HG03571 (cell line): Measurements from ENCODE around the gene PCSK6.
"Not testable (repeated sequence)": the region's sequence is repeated elsewhere in the genome, so short reads cannot be mapped to it uniquely, and the experiment has no call there.

Experiments used
- ATAC-seq: cut with Tn5 transposase; IDR thresholded peaks from one replicate; pipeline ENCODE4 v1.9.1; 2021; ENCODE audit not compliant: unreplicated experiment

The PCSK6 gene

DNA sequence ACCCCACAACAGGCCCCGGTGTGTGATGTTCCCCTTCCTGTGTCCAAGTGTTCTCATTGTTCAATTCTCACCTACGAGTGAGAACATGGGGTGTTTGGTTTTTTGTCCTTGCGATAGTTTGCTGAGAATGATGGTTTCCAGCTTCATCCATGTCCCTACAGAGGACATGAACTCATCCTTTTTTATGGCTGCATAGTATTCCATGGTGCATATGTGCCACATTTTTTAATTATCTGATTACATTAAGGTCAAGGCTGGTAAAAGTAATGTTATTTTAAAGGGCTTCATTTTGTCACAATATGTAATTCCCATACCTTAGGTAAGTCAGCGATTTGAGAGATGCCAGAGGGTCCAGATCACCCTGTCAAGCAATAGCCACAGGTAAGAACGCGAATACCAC, 202.2 kb downstream of the PCSK6 start:
- ATAC-seq, result not testable (repeated sequence)

DNA sequence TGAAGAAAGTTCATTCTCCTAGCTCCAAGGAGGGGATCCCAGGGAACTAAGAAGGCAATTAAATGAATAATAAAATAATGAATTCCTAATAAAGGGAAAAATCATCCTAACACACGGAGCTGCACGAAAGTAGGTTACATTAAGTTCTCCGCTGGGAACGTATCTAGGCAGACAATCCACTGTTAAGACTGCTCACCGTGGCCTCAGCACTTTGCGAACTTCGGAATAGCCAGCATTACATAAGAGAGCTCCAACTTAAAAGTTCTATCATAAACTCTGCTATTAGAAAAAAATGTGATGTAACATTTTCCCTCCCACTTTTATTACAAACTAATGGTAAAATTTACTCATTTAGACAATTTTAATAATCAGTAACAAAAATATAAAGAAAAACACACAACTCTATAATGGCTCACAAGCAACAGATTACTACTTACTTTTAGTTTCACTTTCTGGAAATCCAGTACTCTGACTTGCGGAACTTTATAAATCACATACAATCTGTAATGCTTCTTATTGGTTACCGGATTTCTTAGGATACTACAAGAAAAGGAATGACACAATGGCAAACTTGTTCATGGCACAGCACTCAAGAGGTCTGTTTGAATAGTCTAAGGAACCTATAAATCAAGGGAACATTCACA, 202.9 kb downstream of the PCSK6 start:
- ATAC-seq, result no peak

DNA sequence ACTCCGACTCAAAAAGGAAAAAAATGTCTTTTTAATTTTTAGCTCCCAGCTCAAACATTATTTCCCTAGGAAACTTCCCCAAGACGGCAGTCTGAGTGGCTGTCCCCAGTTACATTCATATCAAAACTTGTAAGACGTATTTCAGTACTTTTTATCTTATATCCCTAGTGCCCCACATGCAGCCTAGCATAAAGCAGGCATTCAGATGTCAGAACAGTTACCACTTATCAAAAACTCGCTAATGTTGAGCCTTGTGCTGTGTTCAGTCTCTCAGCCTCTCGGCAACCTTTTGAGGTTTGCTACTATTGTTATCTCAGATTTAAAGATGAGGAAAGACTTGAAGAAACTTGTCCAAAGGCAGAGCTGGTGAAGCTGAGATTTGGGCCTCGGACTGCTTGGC, 205.6 kb downstream of the PCSK6 start:
- ATAC-seq, result no peak

DNA sequence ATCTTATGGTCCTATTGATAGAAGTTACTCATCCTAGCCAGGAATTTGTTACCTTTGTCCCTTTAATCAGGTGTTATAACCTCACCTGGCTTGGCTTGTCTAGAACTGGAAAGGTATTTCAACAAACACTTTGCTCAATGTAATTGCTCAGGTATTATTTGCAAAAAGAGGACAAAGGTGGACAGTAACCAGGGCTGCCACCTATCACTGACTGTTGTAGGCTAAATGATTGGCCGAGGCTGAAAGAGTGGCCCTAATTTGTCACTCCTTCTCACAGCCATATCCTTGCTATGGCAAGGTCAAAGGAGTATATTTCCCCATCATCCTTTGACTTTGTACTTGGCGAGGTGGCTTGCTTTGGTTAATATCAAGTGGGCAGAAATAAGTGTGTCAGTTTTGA, 209.5 kb downstream of the PCSK6 start:
- ATAC-seq, result no peak

DNA sequence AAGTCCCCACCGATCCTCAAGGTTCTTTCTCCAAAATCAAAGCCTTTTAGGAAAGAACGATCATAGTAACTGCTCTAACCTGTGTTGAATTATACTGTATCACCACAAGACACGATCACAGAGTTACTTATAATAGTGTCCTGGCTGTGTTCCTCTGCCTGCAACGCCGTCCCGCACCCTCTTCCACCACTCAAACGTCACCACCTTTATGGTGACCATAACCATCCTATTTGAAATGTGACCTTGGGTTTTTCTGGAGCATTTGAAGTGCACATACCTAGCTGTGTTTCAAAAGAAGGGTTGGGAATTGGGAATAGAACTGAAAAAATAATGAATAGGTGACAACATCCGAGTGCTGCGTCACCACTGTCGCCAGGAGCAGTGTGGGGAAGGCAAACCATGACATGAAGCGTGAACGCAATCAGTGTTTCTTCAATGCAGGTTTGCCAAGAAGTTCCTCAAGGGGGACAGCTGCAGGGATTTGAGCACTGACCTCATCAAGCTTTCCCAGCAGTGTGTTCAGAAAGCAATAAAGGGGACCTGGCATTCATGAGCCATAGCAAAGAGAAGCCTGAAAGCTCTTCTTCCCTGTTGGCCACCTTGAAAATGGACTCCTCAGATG, 211.5 kb downstream of the PCSK6 start:
- no peak for ATAC-seq

DNA sequence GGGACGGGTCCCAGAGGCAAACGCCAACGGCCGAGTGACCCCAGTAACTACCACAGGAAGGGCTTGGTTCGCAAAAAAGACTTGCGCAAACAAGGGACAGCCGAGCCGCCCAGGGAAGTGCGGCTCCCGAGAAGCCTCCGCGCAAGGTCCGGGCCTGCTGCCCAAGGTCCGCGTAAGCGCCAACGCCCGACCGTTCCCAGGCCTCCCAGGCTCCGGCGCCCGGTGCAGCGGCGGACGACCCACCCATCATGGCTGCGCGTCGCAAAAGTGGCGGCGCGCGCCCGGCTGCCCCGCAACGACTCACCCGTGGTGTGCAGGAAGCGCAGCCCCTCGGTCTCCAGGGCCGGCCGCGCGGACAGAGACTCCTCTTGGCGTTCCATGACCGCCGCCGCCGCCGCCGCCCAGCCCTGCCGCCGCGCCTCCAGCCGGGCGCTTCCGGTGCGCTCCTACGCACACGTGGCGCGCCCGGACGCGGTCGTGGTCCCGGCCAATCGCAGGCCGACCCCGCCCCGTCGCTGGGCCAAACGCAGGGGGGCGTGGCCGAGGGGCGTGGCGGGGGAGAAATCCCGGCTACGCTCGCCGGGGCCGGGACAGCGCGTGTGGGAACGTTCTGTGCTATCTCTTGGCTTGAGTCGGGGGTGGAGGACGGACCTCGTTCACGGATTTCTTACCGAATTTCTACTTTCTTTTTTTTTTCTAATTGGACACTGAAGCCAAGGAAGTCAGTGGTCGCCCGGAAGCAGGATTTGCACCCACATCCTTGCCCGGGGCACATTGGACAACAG, 212.3 kb downstream of the PCSK6 start, which contains the start of gene SELENOS:
Gene SELENOS (minus strand): TSS at position 448 of the 785 bp plus-strand sequence. CDS start 68 bp downstream, at position 380.
- ATAC-seq, result peak; percentile 84

DNA sequence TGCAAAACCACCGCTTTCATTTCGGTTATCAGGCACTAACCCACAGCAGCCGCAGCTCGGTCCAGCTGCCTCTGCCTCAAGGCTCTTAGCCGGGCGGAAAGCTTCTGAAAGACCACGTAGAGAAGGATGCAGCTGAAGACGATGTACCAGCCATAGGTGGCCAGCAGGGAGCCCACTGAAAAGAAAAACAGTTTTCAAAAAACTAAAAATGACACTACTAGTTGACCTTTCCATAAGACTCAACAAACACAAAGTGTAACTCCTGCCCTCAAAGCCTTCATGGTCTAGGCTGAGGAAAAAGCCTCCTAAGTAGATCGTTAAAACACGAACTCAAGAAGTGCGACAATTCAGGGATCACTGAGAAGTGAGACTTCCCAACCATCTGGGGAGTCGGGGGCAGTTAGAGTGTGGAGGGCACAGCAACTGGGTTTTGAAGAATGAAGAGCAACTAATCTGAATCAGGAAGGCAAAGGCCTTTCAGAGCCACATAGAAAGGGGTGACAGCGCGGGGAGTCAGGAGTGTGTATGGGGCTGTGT, 212.9 kb downstream of the PCSK6 start:
- peak; percentile 35 for ATAC-seq

DNA sequence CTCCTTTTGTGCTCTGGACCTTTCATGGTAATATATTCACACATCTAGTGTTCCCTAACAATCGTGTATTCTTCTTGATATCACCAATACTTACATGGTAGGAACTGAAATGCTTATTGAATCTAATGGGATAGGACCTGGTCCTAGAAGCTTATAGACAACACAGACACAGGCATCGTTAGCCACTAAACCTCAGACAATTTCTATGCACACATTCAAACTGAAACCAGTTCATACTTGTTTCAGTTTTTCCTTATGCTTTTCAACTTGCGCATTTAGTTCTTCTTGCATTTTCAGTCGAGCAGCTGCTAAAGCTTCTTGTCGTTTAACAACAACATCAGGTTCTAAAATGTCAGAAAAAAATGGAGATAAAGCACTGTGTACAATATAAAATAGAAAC, 214.5 kb downstream of the PCSK6 start:
- ATAC-seq, result no peak

DNA sequence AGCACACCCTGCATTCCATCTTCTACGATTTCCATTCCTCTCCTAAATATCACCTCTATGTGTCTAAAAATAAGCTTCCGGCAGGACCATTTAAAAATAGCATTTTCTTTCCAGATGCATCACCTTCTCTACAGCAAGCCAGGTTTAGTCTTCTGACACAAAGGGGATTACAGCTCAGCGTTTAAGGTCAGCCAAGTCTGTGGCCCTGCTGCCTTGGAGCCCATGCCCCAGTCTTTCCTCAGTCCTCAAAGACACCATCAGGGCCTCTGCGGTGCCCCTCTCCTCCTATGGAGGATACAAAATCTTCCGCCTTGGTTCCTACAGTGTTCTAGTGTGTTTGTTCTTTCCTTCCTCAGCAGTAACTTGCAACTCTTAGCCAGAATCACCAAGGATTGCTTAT, 216.0 kb downstream of the PCSK6 start:
- ATAC-seq, result no peak

DNA sequence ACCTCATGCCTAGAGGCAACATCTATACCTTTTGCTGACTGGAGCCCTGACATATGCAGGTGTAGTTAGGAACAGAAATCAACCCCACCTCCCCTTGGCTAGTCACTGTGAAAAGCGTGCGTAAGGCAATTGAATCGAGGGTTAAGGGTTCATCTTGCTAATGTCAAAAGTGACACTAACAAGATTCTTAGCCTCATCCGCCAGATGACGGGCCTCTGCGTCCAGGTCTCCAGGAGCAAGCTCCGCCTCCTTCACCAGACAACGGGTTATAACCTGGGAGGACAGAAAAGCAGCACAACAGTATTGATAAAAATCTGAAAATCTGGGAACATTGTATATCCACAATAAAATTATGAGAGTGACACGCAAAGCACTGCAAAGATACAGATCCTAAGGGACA, 216.9 kb downstream of the PCSK6 start:
- no peak for ATAC-seq

DNA sequence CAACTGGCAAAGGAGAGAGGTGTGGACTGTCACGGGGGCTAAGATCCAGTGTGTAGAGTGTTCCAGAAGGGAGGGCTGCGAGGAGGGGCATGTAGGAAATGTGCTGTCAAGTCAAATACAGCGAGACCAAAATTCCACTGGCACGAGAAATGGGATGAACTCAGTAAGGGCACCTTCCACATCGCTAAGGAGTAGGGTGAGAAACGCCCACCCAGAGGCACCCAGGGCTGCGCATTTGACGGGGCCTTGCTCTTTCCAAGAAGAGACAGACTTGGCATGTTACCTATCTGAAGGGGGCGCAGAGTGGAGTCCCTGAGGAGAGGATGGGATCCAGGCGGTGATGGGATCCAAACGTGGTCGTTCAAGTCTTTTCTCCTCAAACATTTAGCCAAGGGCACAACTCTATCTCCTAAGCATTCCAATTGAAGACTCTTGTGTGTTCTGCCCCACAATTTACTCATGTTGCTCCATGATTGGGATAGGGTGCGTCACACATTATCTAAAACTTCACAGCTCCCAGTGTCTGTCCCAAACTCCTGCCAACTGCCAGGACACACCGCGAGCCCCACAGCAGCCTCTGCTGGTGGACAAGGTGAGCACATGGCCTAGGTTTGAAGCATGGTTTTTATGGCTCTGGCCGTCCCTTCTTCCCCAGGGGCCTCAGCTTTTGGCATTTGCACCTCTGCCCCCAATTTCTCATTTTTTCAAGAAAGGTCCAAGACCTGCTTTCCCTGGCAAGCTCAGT, 219.9 kb downstream of the PCSK6 start:
- no peak for ATAC-seq

DNA sequence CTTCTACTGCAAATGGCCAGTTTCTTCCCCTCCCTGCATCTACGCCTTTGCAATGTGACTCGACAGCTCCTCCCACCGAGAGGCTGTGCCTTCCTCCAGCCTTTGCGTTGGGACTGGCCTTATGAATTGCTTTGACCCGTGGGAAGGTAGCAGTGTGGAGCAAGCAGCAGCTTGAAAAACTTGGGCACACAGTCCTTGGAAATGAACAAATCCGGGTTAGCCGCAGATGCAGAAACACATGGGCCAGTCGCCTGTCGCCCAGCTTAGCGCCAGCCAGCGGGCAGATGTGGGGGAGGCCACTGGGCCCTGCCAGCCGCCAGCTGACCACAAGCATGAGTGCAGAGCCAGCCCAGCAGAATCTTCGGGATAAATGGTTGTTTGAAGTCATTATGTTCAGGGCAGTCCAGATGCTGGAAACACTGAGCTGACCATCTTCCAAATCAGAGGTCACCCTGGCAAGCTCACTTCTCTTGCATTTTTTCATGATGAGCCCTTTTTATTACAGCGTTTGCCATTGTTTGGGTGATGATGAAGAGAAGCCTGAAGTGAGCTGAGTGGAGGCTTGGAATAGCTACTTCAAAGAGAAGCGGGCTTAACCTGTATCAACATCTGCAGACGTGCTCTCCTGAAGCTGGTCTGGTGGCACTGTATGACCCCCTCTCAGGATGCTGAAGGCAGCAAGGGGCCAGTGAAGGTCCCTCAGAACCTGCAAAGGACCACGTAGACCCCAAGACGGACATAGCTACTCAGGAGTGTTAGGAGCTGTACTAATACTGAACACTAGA, 222.0 kb downstream of the PCSK6 start:
- no peak for ATAC-seq

DNA sequence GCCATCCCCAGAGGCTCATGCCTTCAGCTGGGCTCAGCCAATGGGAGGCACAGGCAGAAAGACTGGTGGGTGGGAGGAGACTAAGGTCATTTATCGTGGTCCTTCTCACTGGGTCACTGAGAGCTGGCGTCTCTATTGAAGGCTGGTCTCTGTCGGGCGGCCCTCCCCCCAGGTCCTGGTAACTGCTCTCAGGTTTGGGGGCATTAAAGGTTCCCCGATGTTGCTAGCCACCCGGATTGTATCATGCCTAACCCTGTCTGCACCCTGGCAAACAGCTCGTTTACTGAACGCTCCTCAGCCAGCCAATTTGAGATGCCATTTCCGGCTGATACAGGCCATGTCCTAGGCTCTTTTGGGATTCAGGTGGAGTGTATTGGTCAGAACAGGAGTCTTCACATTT, 222.7 kb downstream of the PCSK6 start:
- no peak for ATAC-seq

DNA sequence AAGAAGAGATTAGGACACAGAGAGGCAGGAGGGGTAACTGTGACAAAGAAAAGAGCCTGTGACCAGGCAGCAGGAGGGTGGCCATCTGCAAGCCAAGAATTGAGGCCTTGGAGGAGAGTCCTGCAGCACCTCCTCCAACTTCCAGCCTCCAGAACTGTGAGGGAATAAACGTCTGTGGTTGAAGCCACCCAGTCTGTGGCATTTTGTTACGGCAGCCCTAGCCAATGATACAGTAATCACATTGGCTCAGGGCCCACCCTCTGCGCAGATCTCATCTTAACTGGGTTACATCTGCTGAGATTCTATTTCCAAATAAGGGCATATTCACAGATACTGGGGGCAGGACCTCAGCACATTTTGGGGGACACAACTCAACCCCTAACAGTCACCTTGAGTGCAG, 223.5 kb downstream of the PCSK6 start:
- no peak for ATAC-seq

DNA sequence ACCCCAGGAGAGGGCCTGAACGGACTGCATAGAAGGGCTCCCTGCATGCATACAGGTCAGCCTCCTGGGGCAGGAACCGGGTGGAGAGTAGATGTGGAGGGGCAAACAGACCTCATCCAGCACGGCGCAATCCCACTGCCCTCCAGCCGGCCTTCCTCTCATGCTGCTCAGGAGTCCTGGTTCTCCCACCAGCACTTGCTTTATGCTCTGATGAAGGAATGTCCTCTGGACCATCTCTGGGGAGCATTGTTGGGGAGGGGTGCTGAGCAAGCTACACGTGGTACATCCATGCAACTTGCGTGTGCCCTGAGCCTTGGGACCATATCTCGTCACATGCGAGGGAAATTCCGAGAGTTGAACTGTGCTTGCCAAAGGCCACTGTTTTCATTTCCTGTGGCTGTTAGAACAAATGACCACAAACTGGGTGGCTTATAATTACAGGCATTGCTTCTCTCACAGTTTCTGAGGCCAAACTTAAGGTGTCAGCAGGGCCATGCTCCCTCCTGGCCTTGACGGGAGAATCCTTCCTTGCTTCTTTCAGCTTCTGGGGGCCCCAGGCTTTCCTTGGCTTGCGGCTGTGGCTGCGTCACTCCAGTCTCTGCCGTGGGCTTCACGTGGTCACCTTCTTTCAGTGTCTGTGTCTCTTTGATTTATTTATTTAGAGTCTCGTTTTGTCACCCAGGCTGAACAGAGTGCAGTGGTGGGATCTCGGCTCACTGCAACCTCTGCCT, 224.4 kb downstream of the PCSK6 start:
- peak; percentile 58 for ATAC-seq

DNA sequence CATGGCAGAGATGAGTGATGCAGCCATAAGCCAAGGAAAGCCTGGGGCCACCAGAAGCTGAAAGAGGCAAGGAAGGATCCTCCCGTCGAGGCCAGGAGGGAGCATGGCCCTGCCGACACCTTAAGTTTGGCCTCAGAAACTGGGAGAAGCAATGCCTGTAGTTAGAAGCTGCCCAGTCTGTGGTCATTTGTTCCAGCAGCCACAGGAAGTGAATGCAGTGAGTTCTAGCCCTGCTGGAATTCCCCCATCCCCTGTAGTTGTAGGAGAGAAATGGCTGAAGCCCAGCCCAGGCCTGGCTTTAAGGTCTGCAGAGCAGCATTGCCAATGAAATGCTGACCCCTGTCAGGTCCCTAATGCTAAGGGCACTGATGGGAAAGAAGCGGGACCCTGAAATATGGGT, 225.5 kb downstream of the PCSK6 start:
- peak; percentile 49 for ATAC-seq

DNA sequence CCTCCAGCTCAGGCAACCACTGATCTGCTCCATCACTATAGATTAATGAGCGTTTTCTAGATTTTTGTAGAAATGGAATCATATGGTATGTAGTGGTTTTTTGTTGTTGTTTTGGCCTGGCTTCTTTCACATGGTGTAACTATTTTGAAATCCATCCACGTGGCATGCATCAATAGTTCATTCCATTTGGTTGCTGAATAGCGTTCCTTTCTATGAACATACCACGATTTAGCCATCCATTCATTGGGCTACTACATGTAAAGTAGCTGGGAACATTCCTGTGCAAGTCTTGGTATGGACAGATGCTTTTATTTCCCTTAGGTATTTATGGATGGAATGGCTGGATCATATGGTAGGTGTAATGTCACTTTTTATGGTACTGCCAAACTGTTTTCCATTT, 227.0 kb downstream of the PCSK6 start:
- no peak for ATAC-seq

DNA sequence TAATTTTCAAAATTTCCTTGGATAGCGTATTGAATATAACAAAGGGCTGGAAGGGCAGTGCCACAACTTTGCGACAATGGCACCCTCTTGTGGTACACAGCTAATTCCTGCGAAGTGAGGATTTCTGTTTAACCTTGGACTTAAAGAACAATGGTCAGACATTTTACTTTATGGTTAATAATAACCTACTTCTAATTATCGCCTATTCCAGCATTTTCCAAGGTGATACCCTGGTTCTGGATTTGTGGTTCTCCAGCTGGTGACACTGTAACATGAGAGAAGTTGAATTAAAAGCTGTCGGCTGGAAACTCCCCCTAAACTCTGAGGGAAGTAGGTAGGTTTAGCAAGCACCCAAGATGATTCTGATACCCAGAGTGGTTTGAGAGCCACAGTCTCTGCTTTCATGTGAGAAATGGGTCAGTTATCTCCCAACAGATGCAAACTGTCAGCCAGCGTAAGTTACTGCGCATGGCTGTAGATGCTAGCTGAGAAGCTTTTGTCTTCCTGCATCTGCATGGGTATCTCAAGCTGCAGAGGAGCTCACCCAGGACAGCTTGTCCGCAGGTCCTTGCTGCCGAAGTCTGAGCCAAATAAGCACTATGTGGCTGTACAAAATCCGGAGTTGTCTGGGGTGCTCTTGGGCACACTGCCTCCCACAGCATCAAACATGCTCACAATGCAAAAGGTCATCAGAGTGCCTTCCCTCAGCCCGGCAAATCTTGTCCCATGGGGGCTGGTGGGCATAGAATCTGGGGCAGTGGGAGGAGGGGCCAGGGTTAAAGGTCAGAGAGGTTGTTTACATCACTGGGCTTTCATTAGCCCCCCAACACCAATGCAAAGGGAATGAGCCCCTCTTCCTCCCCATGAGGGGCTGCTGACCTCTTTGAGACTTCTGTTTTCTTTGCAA, 231.0 kb downstream of the PCSK6 start:
- peak; percentile 51 for ATAC-seq

DNA sequence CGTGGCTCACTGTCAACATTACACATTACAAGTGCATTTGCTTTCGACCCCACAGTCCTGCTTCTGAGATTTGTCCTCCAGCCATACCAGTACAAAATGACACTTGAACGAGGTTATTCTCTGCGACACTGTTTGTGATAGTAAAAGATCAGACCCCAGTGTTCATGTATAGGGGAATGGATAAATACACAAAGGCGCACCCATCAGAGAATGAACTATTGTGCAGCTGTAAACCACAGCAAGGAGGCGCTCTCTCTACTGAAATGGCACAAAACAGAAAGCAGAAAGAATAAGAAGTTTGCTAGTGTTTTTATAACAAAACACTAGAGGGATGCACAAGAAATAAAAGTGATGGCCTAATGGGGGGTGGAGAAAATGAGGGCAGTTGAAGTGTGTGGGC, 232.8 kb downstream of the PCSK6 start:
- no peak for ATAC-seq
